GM19025 (cell line): Measurements from ENCODE around the gene SLMAP.
"Not testable (repeated sequence)": the region's sequence is repeated elsewhere in the genome, so short reads cannot be mapped to it uniquely, and the experiment has no call there.

Experiments used
- ATAC-seq: cut with Tn5 transposase; IDR thresholded peaks from one replicate; pipeline ENCODE4 v1.9.1; 2021; ENCODE audit warnings: mild to moderate bottlenecking, low read depth, moderate library complexity; ENCODE audit not compliant: unreplicated experiment

Gene SLMAP

GRCh38 chr3:57825116-57825515 is 69.0 kb downstream of the SLMAP start:
- no peak for ATAC-seq

- ATAC-seq, result no peak
These were observed 70.3 kb downstream of the SLMAP start for GRCh38 chr3:57826245-57826951.

- ATAC-seq, result no peak
These were observed 71.0 kb downstream of the SLMAP start for GRCh38 chr3:57826952-57827723.

- no peak for ATAC-seq
These were observed 71.6 kb downstream of the SLMAP start for GRCh38 chr3:57827757-57828156.

GRCh38 chr3:57832486-57832885 is 76.4 kb downstream of the SLMAP start:
- no peak for ATAC-seq

- no peak for ATAC-seq
These were observed 76.8 kb downstream of the SLMAP start for GRCh38 chr3:57832900-57833313.

GRCh38 chr3:57833763-57834162 is 77.7 kb downstream of the SLMAP start:
- no peak for ATAC-seq

GRCh38 chr3:57837686-57838085 is 81.6 kb downstream of the SLMAP start:
- no peak for ATAC-seq

GRCh38 chr3:57838627-57839026 is 82.5 kb downstream of the SLMAP start:
- no peak for ATAC-seq

GRCh38 chr3:57840473-57840872 is 84.4 kb downstream of the SLMAP start:
- ATAC-seq, result no peak

- ATAC-seq, result no peak
These were observed 85.7 kb downstream of the SLMAP start for GRCh38 chr3:57841818-57842217.

GRCh38 chr3:57848177-57848738 is 92.1 kb downstream of the SLMAP start:
- ATAC-seq, result no peak

GRCh38 chr3:57851304-57851703 is 95.2 kb downstream of the SLMAP start:
- no peak for ATAC-seq

GRCh38 chr3:57852896-57853295 is 96.8 kb downstream of the SLMAP start:
- ATAC-seq, result no peak

GRCh38 chr3:57855281-57855680 is 99.2 kb downstream of the SLMAP start:
- ATAC-seq, result no peak

- ATAC-seq, result no peak
These were observed 99.8 kb downstream of the SLMAP start for GRCh38 chr3:57855943-57856342.

GRCh38 chr3:57856675-57857074 is 100.6 kb downstream of the SLMAP start:
- ATAC-seq, result no peak

GRCh38 chr3:57862894-57863293 is 106.8 kb downstream of the SLMAP start:
- no peak for ATAC-seq

GRCh38 chr3:57863380-57863779 is 107.3 kb downstream of the SLMAP start:
- no peak for ATAC-seq

- no peak for ATAC-seq
These were observed 108.7 kb downstream of the SLMAP start for GRCh38 chr3:57864853-57865252.

- ATAC-seq, result not testable (repeated sequence)
These were observed 113.0 kb downstream of the SLMAP start for GRCh38 chr3:57869110-57869509.

- ATAC-seq, result no peak
These were observed 116.5 kb downstream of the SLMAP start for GRCh38 chr3:57872606-57873005.
